GM18873 (cell line): ENCODE measurements around the gene WEE2.
"Not testable (repeated sequence)": the region's sequence is repeated elsewhere in the genome, so short reads cannot be mapped to it uniquely, and the experiment has no call there.

Experiments used
- ATAC-seq: cut with Tn5 transposase; IDR thresholded peaks from one replicate; pipeline ENCODE4 v1.9.1; 2021; ENCODE audit warnings: mild to moderate bottlenecking, moderate library complexity, moderate number of reproducible peaks; ENCODE audit not compliant: unreplicated experiment, low FRiP score

The WEE2 gene

DNA sequence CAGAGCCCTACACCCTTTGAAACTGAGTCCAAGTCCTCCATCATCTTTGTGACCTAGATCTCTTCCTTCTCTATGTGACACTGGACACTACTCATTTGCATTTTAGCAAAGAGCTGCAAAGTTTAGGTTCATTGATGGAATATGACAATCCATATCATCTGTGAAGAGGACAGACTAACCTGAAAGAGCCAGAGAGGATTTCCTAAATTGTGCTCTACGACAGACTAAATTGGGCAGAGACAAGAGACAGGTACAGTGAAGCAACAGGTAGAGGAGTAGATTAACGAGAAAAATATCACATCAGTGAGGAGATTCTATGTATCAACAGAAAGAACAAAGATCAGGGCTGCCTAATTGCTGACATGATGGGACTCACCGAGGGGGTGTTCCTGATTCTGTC, 55.6 kb downstream of the WEE2 start, which contains the start of gene TAS2R3:
Gene TAS2R3, plus strand, starts transcription at position 301 of the 400 bp plus-strand sequence. Its CDS starts 62 bp downstream, at position 363.
- ATAC-seq, result no peak

DNA sequence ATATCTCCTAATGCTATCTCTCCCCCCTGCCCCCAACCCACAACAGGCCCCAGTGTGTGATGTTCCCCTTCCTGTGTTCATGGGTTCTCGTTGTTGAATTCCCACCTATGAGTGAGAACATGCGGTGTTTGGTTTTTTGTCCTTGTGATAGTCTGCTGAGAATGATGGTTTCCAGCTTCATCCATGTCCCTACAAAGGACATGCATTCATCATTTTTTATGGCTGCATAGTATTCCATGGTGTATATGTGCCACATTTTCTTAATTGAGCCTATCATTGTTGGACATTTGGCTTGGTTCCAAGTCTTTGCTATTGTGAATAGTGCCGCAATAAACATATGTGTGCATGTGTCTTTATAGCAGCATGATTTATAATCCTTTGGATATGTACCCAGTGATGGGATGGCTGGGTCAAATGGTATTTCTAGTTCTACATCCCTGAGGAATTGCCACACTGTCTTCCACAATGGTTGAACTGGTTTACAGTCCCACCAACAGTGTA, 62.0 kb downstream of the WEE2 start:
- ATAC-seq, result not testable (repeated sequence)

DNA sequence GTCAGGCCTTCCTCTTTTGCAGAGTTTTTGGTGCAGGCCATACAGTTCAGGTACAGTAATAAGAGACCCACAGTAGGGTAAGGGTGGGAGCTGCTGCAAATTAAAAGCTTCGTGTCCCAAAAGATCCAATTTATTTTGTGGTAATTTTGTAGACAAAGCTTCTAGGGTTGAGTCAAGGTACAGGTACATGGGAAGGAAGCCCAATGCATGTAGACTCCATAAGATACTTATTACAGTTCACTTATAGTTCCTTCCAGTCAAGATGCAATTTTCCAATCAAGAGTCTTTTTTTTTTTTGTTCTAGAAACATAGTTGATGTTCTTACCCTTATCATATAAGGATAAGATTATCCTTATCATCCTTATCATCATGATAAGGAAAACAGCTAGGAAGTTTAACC, 68.2 kb downstream of the WEE2 start, which contains the start of gene TAS2R4:
Gene TAS2R4, plus strand, starts transcription at position 301 of the 400 bp plus-strand sequence. CDS start 1,815 bp downstream, outside the sequence.
- no peak for ATAC-seq
